Measurements from ENCODE around the gene CHERP.

Gene CHERP

DNA sequence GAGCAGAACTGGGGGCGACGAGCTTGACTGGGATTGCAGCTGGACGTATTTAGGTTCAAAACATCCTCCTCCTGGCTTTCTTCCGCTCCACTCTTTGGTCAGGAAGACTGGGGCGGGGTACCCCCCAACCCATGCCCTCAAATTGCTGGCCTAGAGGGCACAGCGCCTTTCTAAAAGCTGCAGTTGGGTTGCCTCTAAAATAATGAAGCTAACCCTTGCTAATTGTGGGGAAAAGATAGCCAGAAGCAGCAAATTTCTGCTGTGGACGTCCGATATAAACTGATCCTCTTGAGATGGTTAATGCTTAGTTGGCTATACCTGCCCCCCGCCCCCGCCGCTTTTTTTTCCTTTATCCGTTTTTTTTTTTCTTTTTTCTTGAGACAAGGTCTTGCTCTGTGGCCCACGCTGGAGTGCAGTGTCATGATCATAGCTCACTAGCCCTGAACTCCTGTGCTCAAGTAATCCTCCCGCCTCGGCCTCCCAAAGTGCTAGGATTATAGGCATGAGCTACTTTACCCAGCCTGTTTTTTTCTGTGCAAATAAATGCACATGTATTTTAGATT lies 754 bp upstream of the CHERP start:
- no peak for DNase-seq

DNA sequence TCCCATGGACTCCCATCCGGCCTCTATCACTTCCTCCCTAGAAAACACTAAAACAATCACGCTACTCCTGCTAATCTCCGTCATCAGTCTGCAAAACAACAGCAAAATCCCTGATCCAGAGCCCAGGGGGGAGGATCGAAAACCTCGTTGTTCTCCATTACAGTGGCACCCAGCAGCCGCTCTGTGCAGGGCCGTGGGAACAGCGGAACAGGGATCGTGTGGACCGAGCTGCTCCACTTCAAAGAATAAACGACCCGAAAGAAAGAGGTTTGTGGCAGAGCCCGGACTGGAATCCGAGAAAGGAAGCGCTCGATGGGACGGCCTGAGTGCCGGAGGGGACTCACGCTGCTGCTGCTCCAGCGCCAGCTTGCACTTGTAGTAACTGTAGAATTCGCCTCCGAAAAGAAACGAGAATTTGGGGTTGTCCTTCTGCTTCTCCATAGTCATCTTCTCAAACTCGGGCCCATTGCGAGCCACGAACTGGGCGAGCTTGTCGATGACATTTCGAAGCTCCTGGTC lies 652 bp downstream of the CHERP start:
- DNase-seq: no peak

DNA sequence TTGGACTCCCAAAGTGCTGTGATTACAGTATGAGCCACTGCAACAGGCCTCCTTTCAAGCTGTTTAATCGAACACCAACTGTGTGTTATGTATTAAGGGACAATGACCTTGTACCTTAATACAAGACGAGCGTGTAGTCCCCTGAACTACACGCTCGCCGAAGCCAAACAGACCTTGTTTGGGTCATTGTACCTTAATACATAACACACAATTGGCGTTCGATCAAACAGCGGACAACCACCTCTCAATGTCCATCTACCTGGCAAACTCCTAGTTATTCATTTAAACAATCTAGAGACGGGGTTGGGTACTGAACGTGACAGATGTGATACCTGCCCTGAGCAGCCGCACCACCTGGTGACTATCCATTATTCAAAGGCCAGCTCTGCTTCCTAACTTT lies 1.3 kb downstream of the CHERP start:
- no peak for DNase-seq

DNA sequence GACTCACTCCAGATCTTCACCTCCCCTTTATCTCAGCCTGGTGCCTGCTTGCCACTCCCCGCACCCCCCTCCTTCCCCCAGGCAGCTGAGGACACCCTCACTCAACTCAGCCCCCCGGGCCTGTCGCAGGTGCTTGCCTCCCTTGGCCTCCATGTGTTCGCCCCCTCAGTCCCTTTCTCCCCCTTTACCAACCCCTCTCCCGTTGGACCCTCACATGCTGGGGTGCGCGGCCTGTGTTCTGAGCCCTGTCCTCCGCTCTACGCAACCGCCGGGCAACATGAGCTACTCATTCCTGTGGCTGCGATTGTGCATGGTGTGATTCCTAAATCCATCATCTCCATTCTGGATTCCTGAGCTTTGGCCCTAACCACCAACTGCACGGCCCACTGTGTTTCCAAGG lies 5.1 kb downstream of the CHERP start:
- no peak for DNase-seq

DNA sequence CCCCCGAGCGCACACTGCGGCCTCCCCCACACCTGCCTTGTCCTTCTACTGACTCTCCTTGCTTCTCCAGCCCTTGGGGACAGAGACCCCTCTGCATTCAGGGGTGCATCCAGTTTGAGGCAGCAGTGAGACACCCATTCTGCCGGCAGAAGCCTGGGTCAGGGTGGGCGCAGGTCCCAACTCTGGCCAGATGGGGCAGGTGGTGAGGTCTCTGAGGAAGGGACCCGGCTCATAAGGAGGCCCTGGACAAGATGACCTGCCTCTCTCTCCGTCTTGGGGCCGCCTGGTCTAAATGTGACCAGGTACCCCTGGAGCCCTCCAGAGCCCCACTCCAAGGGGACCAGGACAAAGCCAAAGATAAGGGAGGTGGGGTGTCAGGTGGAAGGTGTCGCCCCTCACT lies 6.1 kb downstream of the CHERP start:
- no peak for DNase-seq

DNA sequence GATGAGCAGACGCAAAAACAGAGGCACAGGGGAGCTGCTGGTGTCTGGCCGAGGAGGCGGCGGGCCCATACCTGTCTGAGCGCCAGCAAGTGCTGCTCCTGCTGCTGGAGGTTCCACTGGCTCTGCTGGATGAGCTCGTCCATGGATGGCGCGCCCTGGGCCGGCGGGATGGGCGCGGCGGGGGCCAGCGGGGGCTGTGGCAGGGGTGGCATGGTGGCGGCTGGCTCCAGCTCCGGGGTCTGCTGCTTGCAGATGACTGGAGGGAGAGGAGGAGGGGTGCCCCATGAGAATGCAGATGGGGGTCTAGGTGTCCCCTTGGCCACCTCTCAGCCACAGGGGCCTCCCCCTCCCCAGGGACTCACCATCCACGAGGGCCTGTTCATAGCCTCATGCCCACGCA lies 6.9 kb downstream of the CHERP start:
- no peak for DNase-seq

DNA sequence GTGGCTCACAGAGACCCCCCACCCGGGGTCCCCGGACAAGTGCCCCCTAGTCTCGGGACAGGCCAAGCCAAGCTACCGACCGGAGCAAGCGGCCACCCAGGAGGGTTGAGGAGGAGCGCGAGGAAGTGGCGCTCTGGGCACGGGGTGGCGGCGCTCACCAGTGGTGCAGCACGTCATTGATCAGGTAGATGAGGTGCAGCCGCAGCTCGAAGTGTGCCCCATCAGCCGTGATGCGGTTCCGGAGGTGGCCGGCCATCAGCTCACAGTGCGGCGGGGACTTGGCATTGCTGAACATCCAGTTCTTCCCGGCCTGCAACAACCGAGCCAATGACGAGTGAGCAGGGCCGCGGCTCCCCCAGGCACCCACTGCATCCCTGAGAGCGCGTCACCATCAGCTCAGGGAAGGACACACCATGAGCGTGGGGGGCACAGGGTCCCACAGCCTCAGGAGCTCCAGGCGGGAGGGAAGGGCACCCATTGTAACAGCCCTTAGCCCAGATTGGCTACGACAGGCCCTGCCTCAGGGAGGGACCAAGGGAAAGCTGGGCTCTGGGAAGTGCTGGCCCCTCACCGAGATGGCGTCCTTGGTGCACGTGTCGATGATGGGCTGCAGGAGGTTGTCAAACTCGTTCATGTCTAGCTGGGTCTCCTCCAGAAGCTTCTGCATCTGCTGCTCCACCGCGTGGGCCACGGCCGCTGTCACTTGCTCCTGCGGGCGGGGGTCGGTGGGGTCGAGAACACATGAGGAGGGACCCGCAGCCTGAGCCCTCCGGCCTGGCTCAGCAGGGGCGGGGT lies 9.6 kb downstream of the CHERP start:
- DNase-seq: no peak

DNA sequence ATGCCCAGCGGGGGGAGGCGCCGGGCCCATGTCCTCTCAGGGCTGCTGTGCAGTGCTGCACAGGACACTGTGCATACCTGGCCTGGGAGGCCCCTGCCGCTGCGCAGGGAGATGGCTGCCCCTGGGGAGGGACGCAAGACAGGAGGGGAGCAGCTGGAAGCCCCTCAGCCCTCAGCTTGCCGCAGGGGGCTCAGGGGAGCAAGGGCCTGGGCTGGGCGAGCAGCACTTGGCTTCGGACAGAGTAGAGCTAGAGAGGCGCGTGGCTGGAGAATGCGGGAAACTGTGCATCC lies 10.9 kb downstream of the CHERP start:
- DNase-seq: no peak

DNA sequence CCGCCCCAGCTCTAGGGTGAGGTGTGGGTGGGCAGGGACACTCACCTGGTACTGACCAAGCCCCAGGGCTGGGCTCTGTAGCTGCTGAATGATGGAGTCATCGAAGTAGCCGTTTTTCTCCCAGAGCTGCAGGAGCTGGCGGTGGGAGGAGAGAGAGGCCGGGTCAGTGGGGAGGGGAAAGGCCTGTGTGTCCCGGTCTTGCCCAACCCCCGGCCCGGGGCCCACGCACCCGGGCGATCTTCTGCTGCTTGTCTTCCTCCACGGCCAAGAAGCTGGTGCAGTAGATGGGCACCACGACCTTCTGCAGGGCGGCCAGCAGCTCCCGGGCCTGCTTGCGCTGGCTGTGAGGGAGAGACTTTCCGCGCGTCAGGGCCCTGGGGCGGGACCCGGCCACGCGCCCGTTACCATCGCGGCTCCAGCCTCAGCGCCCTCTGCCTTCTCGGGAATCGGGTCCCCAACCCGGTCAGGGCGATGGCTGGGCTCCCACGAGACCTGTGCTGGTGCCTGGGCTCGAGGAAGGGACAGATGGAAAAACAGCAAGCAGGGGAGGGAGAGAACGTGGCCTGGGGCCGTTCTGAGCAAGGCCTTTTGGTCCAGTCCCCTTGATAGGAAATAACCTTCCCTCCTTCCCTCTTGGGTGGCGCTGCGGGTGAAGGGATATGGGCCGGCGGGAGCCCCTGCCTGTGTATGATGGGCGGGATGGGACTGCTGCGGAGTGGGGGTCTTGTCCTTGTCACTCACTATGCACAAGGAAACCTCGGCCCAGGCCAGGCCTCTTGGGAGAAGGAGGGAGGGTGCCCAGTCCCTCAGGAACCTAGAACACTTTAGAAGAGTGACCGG lies 11.5 kb downstream of the CHERP start:
- DNase-seq: no peak

DNA sequence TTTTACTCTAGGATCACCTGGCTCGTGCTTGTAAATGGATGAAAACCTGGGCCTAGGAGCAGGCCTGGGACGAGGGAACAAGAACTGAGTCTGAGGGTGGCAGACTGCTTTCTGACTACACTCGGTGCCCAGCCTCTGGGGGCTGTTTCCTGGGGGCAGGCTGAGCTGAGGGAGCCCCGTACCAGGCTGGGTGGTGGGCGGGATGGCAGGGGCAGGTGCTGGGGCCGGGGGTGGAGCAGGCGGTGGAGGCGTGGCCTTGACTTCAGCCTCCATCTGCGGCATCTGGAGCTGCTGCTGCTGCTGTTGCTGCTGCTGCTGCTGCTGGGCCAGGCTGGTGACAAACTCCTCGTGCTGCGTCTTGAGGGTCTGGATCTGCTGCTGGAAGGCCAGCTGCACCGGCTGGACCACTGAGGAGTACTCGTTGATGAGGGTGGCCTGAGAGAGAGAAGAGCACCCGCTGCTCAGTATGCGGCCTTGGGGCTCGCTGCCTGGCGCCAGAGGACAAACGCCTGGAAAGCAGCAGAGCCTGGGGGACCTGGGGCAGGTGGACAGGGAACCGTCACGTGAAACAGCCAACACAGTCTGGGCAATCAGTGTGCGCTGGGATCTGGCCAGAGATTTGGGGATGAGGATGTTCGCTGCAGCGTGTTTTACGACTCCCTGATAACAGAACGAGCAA lies 12.6 kb downstream of the CHERP start:
- DNase-seq: no peak

DNA sequence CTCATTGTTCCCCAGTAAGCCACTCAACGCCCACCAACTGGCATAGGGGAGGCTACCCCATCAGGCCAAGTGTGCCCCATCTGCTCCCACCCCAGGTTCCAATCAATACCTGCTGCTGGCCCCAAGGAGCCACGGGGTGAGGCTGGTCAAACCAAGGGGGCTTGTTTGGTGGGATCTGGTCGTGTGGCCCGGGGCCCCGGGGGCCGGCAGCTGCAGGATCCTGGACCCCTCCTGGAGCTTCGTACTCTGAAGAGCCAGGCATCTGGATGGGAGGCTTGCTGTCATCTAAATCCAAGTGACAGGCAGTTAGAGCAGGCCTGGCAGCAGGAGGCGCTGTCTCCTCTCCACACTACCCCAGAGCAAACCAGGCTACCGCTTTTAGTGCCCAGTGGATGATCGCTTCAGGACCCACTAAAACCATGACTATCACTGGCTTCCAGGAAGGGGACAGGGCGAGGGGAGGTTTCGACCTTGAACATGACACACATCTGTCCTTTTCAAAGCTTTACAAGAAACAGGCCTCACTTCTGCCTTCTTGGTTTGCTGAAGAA lies 14.2 kb downstream of the CHERP start:
- no peak for DNase-seq

DNA sequence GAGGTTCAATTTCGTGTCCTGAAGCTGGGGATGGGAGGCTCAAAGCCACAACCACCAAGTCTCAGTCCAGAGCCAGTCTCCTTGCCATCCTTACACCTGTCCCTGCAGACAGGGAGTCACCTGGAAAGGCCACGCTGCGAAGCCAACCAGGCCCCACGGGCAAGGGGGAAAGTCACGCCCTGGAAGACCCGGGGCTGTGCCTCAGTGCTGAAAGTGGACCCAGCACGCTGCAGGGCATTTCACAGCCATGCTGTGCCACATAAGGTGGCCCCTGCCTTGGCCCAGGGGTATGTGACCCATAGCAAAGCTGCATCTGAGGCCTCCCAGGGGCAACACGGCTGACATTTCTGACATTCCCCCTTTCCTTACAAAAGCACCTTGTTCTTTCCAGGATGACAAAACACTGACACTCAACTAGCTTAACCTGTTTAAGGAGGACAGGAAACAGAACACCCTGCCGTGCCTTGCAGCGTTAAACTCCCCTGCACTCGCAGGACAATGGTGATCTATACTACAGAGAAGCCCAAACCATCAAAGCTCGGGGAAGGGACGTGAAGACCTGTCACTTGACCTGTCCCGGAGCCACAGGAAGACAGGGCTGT lies 14.8 kb downstream of the CHERP start:
- no peak for DNase-seq

DNA sequence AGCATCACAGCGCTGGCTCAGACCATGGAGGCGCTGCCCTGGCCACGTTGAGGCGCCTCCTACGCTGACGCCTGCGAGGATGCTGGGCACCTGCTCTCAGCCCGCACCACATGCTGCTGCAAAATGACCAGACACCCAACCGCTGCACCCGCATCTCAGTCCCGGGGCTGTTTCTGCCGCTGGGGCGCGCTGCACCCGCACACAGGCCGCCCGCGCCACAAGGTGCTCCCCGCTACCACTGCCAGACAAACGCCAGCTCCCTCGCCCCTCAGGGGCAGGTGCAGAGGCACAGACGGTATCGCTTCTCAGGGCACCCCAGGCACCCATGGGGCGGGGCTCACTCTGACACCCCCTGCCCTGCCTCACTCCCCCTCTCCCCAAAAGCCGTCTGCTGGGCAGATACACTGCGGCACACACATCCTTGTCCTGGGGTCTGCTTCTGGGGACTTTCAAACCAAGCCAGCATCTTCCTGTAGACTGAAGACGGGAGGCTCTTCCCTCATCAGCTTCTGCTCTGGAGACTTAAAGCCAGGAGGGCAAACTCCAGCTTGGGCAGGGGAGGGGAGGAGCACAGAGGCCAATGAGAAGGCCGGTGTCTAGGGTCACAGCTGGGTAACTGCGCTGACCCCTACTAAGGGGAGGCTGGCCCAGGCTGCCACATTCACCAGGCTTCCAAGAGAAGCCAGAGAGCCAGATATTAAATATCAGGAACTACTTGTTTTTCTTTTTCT lies 16.3 kb downstream of the CHERP start:
- no peak for DNase-seq

DNA sequence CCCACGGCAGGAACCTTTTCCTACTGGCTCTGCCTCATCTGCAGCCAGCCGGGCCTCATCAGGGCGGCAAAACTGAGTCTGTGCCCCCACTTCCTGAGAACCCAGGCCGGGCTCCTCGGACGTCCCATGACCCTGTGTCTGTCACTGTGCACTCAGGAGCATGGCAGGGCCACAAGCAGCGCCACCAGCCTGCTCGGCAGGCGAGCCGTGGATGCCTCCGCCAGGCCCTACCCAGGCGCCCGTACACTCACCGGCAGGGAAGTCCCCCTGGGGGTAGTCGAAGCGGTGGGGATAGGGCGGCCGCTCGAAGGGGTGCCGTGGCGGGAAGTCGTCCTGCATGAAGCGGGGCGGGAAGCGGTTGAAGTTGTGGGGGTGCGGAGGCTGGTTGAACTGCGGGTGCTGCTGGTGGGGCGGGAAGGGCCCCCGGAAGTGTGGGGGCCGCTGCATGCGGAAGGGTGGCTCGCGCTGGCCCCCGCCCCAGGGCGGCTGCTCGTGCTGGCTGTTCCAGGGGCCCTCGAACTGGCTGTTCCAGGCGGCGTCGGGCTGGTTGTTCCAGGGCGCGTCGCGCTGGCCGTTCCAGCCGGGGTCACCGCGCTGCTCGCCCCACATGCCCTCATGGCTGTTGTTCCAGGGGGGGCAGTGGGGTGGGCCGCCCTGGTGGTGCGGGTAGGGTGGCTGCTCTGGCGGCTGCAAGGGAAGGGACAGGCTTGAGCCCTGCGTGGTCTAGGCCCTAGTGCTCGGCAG lies 17.1 kb downstream of the CHERP start:
- DNase-seq: no peak

DNA sequence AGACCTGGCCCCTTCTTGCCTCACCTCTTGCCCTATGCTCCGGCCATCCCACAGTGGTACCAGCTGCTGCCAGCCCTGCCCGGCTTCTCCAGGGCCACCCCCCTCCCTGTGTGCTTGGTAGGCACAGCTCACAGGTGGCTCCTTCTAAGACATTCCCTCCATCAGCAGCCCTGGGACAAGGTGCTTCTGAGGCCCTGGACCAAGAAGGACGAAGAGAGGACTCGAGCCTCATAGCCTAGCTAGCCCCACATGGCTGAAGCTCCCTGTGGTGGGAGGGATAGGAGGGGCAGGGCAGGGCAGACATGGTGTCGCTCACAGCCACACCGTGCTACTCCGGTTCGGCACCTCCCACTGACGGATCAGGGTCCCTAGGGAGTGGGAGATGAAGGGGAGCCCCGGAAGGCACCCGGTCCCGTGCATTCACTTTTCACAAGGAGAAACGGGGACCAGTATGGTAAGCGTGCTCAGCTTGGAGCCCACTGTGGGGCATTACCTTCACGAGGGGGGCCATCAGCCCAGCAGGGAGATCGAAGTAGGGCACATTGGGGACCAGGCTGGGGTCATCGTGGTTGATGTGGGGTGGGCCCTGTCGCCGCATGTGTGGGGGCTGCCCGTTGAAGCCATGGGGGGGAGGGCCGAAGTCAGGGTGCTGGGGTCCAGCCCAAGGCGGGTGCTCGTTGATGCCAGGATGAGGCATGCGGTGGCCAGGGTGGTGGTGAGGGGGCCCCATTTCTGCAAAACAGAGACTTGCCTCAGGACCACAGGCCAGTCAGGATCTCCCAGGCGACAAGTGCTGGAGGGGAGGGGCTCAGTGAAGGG lies 19.5 kb downstream of the CHERP start:
- DNase-seq: no peak

DNA sequence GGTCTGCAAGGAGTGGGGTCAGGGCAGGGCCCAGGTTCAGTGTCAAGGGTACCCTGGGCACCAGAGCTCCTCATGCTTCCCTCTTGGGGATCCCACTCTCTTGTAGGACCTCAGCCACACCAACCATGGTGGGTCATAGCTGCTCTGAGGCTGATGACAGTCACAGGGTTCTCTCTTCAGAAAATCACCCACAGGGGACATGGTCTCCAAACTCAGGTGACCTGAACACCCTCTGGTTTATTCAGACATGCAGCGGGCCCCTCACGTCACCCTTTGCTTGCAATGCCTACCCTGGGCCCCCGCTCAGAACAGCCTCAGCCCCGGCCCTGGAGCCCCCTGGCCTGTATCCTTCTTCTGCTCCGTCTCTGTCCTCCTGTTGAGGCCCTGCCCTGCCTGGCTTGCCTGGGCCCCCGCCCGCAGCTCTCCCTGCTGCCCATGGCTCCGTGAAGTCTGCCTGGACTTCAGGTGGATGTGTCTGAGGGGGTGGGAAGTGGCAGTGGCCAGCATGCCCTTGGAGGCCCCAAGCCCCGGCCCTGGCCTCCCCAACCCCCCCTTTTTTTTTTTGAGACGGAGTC lies 20.4 kb downstream of the CHERP start:
- no peak for DNase-seq

DNA sequence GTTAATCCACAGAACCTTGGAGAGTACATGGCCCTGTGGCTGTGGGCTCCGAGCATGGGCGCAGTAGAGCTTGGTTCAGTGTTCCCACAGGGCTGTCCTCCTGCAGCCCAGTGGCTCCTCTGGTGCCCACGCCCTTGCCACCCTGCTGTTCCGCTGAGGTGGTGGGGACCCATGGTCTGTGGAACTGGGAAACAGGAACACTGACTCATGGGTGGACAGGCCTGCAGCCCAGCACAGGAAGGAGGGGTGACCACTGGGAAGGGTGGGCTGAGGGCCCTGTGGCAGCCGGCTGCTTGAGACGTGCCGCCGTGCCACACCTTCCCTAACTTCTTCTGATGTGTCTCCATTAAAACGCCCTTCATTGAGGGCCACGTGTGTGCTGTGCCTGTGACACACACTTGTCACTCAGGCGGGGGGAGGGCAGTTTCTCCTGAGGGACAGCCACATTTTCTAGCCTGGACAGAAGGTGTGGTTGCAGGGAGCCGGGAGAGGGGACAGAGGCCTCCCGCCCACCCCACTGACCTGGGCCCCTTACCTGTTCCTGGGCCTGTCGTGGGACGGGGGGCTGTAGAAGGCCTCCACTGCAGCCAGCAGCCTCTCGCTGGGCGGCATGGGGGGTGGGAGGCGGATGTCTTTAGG lies 21.1 kb downstream of the CHERP start:
- no peak for DNase-seq

DNA sequence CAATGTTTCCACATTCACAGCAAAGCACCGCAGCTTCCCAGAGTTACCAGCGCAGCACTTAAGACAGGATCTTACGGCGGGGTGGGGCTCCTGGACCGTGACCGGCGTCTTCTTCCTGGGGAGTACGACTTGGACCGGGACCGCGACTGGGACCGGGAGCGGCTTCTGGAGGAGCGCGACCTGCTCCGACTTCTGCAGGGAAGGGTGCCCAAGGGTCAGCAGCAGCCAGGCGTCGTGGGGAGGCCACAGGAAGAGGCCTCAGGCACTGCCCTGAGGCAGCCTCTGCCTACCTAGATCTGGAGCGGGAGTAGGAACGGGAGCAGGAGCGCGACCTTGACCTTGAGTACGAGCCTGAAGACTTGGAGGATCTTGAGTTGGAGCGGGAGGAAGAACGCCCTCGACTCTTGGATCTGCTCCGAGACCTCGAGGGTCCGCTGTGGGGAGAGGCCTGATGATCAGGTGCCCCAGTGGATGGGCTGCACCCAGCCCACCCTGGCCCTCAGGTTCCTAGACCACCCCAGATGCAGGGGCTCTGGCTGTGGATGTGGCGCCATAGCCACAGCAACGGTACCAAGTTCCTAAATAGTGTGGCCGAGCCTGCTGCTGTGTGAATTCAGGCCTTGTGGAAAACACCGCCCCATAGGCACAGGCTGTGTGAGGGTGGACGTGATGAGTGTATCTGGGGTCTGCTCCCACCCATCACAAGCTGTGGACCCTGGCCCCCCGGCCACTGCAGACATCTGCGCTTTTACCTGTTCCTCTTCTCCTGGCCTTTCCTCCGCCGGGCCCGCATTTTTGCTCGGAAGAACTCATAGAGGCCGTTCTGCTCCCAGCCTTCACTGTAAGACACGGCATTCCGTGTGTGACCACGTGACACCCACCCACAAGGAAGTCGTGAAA lies 21.9 kb downstream of the CHERP start:
- no peak for DNase-seq

Measured in right kidney (tissue), 1 donor.